Mesothelial cell of epicardium (in vitro differentiated cells): ENCODE data around the gene LAG3. TPM values are rescaled to one million over a fixed set of nuclear protein-coding genes. Genes with fewer than 3 reads are reported as not detected.
A peak's percentile ranks its signal among the peaks of the same experiment; 100 is the strongest.

Experiments used
- DNase-seq, 2 experiments: peaks; one replicate each; pipeline ENCODE4 v3.0.0; 2021; ENCODE audit warnings: low spot score in 2 of 2; ENCODE audit not compliant: unreplicated experiment in 2 of 2
- H3K27ac Mint-ChIP-seq: 2 replicates; pipeline ENCODE4 v1.8.0; 2021; ENCODE audit warnings: mixed read lengths
- H3K27me3 Mint-ChIP-seq: 2 replicates; pipeline ENCODE4 v1.8.0; 2021; ENCODE audit warnings: low read depth, mixed read lengths
- H3K36me3 Mint-ChIP-seq: 2 replicates; pipeline ENCODE4 v1.8.0; 2021; ENCODE audit warnings: mixed read lengths
- H3K4me1 Mint-ChIP-seq: 2 replicates; pipeline ENCODE4 v1.8.0; 2021; ENCODE audit warnings: mixed read lengths
- H3K4me3 Mint-ChIP-seq: 2 replicates; pipeline ENCODE4 v1.8.0; 2021; ENCODE audit warnings: mild to moderate bottlenecking, moderate library complexity, mixed read lengths
- H3K9me3 Mint-ChIP-seq: 2 replicates; pipeline ENCODE4 v1.8.0; 2021; ENCODE audit warnings: mixed read lengths
- CTCF ChIP-seq: fragments of 200-600 bp; sonication (generic); IDR thresholded peaks from one replicate; pipeline ENCODE4 v1.5.0; 2021; ENCODE audit warnings: antibody characterized with exemption; ENCODE audit not compliant: unreplicated experiment
- total RNA-seq: library from RNA; stranded (reverse); gene quantifications from 3 replicates; pipeline ENCODE4 v1.2.1, GENCODE V29; 2021

LAG3 gene
- total RNA-seq, 1 donor from 2014 or later, result 3.8 TPM

GRCh38 chr12:6751767-6752166 is 20.6 kb upstream of the LAG3 start:
- TF ChIP-seq CTCF, result no peak
- Mint-ChIP-seq H3K9me3 (no peaks in the 10 kb centered on the region), H3K4me3 (peak overlapping the region; percentile 92), H3K36me3 (peaks cover 31% of the 10 kb centered on the region), H3K27ac (peak overlapping the region; percentile 100), H3K4me1 (peaks cover 24% of the 10 kb centered on the region), H3K27me3 (no peaks in the 10 kb centered on the region)
- no peak for DNase-seq

- H3K4me1 Mint-ChIP-seq, result peaks cover 27% of the 10 kb centered on the region
- H3K36me3 Mint-ChIP-seq, result peaks cover 26% of the 10 kb centered on the region
- H3K4me3 Mint-ChIP-seq, result peak overlapping the region; percentile 92
- peak overlapping the region; percentile 100 for H3K27ac Mint-ChIP-seq
- no peak for TF ChIP-seq CTCF
- peak in 1 of 2 experiments; percentile 69 for DNase-seq
- no peaks in the 10 kb centered on the region for H3K9me3 Mint-ChIP-seq
- no peaks in the 10 kb centered on the region for H3K27me3 Mint-ChIP-seq
Observed at GRCh38 chr12:6752167-6752920, 20.0 kb upstream of the LAG3 start.

GRCh38 chr12:6752921-6753771 is 19.2 kb upstream of the LAG3 start, which contains the start of gene MLF2:
TSS of gene MLF2 (minus strand) at chr12:6753141. CDS start at chr12:6752334, 807 bp downstream.
- Mint-ChIP-seq H3K27me3 (no peaks in the 10 kb centered on the region), H3K9me3 (no peaks in the 10 kb centered on the region), H3K27ac (peak within 1 kb of the TSS; percentile 100), H3K4me3 (peak within 1 kb of the TSS; percentile 92), H3K4me1 (peaks cover 28% of the 10 kb centered on the region), H3K36me3 (peaks cover 18% of the 10 kb centered on the region)
- DNase-seq, result peak; percentile 85 to 99
- TF ChIP-seq CTCF, result peak; percentile 92

GRCh38 chr12:6753772-6754356 is 18.5 kb upstream of the LAG3 start:
- DNase-seq, result peak in 1 of 2 experiments; percentile 92
- Mint-ChIP-seq H3K36me3 (peaks cover 13% of the 10 kb centered on the region), H3K4me3 (peak overlapping the region; percentile 92), H3K4me1 (peaks cover 28% of the 10 kb centered on the region), H3K9me3 (no peaks in the 10 kb centered on the region), H3K27ac (peak overlapping the region; percentile 100), H3K27me3 (no peaks in the 10 kb centered on the region)
- TF ChIP-seq CTCF, result no peak

- Mint-ChIP-seq H3K9me3 (no peaks in the 10 kb centered on the region), H3K36me3 (peaks cover 9% of the 10 kb centered on the region), H3K27me3 (no peaks in the 10 kb centered on the region), H3K4me3 (no peak overlapping the region), H3K27ac (peak overlapping the region; percentile 100), H3K4me1 (peaks cover 28% of the 10 kb centered on the region)
- no peak for DNase-seq
- no peak for TF ChIP-seq CTCF
Observed at GRCh38 chr12:6754411-6754810, 17.9 kb upstream of the LAG3 start.
